Choroid plexus epithelial cell (primary cell): ENCODE measurements around the gene MPC1L.

Experiments
- DNase-seq: peaks from one replicate; pipeline ENCODE4 v3.0.0-alpha.2; 2010; ENCODE audit warnings: low read depth
- H3K4me3 ChIP-seq: 2 replicates; pipeline ENCODE4 v1.5.1; 2011; ENCODE audit warnings: low read depth, mild to moderate bottlenecking, control low read depth, low read length, moderate library complexity
- TF ChIP-seq, protein P1 (sequence below): conservative IDR thresholded peaks from 2 replicates; pipeline ENCODE4 v1.5.1; 2011; ENCODE audit warnings: low read depth, mild to moderate bottlenecking, control low read depth, inconsistent platforms, low read length, moderate library complexity

The MPC1L gene

DNA sequence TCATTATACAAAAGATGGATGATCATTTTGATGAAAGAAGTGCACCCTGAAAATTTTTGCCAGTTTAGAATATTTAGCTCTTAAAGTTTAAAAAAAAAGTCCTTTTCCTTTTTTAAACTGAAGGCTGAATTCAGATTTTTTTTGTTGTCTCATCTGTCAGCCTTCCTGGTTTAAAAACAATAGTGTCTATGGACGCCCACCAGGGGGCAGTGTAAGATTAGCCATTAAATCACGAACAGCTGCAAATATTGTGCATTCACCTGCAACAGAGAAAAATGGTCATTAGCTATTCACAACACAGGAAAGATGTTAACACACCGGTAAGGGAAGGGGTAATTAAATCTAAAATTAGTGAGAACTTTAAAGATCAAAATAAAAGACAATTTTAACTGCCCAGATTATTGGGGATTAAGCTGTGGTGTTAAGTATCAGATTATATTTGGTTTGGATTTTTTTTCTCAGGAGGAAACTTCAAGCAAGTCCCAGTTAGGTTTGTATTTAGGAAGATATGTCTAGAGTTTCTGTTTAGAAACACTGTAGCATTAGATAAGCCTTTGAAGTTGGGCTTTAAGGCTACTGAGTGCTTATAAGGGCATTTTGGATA lies 28.5 kb downstream of the MPC1L start:
- no peak overlapping the region for H3K4me3 ChIP-seq
- TF ChIP-seq, protein P1, sequence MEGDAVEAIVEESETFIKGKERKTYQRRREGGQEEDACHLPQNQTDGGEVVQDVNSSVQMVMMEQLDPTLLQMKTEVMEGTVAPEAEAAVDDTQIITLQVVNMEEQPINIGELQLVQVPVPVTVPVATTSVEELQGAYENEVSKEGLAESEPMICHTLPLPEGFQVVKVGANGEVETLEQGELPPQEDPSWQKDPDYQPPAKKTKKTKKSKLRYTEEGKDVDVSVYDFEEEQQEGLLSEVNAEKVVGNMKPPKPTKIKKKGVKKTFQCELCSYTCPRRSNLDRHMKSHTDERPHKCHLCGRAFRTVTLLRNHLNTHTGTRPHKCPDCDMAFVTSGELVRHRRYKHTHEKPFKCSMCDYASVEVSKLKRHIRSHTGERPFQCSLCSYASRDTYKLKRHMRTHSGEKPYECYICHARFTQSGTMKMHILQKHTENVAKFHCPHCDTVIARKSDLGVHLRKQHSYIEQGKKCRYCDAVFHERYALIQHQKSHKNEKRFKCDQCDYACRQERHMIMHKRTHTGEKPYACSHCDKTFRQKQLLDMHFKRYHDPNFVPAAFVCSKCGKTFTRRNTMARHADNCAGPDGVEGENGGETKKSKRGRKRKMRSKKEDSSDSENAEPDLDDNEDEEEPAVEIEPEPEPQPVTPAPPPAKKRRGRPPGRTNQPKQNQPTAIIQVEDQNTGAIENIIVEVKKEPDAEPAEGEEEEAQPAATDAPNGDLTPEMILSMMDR = peak; percentile 57
- DNase-seq = peak; percentile 77

DNA sequence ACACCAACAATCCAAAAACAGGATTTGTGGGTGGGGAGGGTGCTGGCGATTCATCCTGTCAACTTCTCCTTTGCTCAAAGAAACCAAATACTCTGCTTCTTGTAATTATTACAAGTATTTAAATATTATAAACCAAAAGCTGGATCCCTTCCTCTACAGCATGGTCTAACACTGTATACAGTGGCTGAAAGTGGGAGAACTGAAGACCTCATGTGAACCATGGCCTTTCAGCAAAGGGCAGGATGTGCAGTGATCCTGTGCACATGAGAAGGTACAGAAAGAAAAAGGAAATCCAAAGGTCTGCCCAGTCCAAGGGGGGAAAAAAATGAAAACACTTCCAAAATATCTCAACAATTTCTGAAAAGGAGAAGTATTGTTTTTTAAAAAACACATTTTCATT lies 29.4 kb downstream of the MPC1L start:
- TF ChIP-seq, protein P1 = no peak
- H3K4me3 ChIP-seq = no peak overlapping the region
- no peak for DNase-seq

DNA sequence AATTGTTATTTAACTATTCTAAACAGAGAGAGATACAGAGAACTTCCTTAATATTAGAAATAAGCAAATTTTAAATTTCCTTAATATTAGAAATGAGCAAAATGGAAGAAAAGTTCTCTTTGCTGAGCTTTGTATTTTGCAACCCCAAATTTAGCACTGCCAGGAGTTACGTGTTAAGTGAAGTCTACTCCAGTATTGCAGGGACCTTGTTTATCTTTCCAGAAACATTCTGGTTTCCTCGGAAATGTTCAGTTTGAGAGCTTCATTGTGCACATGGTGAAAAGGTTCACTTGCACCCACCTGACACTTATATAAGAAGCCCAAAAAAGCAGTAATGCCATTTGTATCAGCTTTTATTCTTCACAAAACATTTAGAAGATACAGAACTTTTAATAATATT lies 30.3 kb downstream of the MPC1L start:
- TF ChIP-seq, protein P1 = no peak
- no peak for DNase-seq

DNA sequence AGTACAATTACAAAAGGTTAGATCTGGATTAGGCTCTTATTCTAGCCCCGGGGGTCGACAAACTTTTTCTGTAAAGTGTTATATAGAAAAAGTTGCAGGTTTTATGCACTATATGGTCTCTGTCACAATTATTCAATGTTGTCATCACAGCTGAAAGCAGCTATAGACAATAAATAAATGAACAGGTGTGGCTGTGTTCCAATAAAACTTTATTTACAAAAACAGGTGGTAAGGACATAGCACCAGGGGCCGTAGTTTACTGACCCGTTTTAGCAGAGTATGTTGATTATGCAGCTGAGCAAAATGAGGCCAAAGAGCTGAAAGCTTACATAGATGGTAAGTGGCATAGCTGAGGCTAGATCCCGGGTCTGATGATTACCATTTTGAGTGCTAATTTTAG lies 37.2 kb downstream of the MPC1L start:
- TF ChIP-seq, protein P1 = no peak
- no peak for DNase-seq
- H3K4me3 ChIP-seq = no peak overlapping the region

More for the DNA sequence above, 30.3 kb downstream of the MPC1L start:
- H3K4me3 ChIP-seq = no peak overlapping the region

DNA sequence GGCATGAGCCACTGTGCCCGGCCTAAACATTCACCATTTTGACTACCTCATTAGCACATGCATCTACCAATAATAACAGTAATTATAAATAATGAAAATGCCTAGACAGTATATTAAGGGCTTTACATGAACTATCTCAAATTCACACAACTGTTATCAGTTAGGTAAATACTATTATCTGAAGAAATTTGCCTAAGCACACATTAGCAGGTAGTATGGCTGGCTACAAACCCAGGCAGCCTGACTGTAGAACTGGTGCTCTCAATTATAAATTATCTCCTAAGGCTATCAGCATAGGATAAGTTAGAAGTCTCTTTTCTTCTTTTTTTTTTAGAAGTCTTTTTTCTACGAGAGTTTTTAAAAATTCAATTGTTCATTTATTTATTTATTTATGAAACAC lies 38.3 kb downstream of the MPC1L start:
- no peak overlapping the region for H3K4me3 ChIP-seq
- TF ChIP-seq, protein P1 = no peak
- no peak for DNase-seq

DNA sequence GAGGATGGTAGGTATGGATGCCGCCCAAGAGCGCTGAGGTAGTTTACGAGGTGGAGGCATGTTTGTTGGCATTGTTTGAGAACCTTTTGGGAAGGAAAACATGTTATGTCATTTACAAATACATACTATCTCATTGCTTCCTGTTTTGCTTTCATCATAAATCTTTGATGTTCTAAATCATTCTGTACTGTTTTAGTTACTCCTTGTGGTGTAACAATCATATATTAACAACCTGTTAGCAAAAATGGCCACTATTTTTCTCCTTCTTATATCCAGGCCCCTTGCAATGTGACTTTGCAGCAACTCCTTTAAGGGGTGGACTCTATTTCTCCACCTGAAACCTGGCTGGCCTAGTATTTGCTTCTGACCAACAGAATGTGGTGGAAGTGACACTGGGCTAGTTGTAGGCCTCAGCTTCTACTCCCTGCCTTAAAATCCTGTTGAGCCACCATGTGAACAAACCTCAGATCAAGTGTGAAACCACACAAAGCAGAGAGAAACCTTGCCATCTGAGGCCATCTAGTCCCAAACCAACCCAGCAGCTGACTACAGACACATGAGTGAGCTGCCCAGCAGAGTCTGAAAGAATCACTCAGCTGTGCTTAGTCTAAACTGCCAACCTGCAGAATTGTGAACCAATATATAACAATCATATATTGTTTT lies 40.0 kb downstream of the MPC1L start:
- H3K4me3 ChIP-seq = no peak overlapping the region
- TF ChIP-seq, protein P1 = no peak
- DNase-seq = no peak
